ENCODE data around the gene TRPV6.

DNA sequence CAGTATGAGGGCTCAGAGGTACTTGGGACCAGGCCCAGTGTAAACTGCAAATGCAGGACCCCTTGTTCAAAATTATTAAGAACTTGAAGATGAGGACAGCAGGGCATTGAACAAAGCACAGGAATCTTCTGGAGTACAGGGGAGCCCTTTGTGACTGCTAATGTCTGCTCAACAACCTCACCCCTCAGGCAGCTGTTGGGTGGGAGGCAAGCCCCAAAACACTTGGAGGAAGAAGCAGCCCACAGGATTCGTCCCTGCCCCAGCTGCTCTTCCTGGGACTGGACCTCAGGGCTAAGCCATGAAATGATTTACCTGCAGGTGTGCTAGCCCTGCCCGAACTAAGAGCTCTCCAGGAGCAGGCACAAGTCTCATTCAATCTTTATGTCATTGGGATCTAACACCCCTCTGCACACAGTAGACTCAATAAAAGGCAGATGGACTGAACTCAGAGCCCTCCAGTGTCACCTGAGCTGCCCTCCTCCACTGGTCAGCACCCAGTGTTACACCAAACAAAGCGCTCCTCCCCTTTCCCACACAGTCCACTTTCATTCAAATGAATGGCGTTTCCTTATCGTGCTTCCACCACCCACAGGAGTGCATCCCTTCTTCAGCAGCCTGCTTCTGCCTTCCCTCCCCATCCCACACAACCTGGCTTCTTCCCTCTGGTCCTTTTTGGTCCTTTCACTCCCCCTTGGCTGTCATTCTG, 47.0 kb upstream of the TRPV6 start:
- TF ChIP-seq, protein P1, sequence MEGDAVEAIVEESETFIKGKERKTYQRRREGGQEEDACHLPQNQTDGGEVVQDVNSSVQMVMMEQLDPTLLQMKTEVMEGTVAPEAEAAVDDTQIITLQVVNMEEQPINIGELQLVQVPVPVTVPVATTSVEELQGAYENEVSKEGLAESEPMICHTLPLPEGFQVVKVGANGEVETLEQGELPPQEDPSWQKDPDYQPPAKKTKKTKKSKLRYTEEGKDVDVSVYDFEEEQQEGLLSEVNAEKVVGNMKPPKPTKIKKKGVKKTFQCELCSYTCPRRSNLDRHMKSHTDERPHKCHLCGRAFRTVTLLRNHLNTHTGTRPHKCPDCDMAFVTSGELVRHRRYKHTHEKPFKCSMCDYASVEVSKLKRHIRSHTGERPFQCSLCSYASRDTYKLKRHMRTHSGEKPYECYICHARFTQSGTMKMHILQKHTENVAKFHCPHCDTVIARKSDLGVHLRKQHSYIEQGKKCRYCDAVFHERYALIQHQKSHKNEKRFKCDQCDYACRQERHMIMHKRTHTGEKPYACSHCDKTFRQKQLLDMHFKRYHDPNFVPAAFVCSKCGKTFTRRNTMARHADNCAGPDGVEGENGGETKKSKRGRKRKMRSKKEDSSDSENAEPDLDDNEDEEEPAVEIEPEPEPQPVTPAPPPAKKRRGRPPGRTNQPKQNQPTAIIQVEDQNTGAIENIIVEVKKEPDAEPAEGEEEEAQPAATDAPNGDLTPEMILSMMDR (conservative IDR thresholded peaks at IDR 0.05; ENCODE audit: low read depth, low read length), result no peak
- no peak for TF ChIP-seq EZH2 (IDR thresholded peaks at IDR 0.05; ENCODE audit: borderline replicate concordance, low read depth, low read length, poor library complexity, severe bottlenecking)

Measured in A673 (cell line).